Epidermal melanocyte (primary cell): Measurements from ENCODE around the gene BST2.

Experiments used
- DNase-seq: peaks from one replicate; pipeline ENCODE4 v3.0.0; 2011; ENCODE audit warnings: low spot score; ENCODE audit not compliant: insufficient read length

Gene BST2, protein sequence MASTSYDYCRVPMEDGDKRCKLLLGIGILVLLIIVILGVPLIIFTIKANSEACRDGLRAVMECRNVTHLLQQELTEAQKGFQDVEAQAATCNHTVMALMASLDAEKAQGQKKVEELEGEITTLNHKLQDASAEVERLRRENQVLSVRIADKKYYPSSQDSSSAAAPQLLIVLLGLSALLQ

DNA sequence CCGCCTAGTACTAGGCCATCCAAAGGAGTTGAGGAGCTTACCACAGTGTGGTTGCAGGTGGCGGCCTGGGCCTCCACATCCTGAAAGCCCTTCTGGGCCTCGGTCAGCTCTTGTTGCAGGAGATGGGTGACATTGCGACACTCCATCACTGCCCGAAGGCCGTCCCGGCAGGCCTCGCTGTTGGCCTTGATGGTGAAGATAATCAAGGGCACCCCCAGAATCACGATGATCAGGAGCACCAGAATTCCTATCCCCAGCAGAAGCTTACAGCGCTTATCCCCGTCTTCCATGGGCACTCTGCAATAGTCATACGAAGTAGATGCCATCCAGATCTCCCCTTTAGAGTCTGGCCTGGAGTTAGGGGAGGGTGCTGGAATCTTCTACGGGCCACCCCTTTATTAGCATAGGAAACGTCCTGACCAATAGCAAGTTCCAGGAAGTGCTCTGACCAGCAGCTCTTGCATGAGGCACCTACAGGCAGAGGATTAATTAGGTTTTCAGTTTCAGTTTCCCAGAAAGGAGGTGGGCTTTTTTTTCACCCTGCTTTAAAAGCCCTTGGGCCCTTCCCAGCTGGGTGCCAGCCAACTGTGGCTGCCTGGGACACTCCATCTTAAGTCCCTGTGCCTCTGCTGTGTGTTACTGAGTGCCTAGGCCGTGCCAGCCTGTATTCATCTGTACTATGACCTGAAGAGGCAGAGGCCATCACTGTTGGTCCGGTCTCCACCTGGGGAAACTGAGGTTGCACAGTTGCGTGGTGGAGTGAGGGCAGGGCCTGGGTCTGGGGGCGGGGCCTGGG, at the start of gene BST2:
Gene BST2, minus strand, starts transcription at position 381 of the 796 bp plus-strand sequence. Its CDS starts 55 bp downstream, at position 326.
- no peak for DNase-seq

DNA sequence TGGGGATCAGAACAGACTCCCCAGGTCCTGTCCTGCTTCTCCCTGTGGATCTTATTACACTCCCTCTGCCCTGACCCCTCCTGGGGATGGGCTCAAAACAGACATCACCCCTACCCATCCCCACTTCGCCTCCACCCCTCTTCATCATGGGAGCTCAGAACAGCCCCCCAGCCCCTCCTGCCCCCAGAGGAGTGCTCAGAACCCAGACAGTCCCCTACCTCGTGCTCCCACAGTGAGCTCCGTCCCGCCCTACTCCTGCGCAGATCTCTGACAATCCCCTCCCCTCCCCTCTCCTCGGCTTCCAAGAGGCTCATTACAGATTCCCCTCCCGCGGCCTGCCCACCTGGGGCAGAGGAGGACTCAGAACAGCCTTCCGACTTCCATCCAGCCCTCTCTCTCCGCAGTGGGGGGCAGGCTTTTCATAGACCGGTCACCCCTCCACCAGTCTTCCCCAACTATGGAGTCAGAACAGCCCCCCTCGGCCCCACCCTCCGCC, 49.2 kb upstream of the BST2 start:
- no peak for DNase-seq

DNA sequence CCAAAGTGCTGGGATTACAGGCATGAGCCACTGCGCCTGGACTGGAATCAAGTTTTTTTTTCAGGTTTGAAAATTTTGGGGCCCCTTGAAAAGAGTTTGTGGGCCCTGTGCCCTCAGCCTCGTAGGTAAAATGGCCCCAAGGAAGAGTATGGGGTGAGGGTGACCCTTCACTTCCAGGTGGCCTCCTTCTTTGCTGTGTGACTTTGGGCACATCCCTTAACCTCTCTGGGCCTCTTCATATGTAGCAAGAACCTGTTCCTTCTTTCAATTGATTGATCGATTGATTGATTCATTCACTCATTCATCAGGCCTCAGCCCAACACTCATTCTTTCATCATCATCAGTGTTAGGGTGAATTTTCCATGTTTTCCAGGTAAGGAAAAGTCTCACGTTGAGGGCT, 46.4 kb upstream of the BST2 start:
- DNase-seq, result no peak

DNA sequence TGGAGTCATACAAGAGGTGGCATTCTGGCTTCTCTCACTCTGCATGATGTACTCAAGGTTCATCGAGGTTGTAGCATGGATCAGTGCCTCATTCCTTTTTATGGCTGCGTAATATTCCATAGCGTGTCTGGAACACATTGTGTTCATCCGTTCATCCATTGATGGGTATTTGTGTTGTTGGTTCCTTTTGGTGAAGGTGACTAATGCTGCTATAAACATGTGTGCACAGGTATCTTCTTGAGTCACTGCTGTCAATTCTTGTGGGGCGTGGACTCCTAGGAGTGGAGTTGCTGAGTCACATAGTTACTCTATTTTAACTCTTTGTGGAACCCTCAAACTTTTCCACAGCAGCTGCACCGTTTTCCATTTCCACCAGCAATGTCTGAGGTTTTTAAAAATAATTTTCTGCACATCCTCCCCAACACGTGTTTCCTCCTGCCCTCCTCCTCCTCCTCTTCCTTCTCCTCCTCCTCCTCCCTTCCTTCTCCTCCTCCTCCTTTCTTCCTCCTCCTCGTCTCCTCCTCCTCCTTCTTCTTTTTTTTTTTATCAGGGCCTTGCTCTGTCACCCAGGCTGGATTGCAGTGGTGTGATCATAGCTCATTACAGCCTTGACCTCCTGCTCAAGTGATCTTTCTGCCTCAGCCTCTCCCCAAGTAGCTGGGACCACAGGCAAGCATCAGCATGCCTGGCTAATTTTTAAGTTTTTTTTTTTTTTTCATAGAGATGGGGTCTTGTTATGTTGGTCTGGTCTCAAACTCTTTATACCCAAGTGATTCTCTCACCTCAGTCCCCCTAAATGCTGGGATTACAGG, 45.0 kb upstream of the BST2 start:
- DNase-seq, result no peak

DNA sequence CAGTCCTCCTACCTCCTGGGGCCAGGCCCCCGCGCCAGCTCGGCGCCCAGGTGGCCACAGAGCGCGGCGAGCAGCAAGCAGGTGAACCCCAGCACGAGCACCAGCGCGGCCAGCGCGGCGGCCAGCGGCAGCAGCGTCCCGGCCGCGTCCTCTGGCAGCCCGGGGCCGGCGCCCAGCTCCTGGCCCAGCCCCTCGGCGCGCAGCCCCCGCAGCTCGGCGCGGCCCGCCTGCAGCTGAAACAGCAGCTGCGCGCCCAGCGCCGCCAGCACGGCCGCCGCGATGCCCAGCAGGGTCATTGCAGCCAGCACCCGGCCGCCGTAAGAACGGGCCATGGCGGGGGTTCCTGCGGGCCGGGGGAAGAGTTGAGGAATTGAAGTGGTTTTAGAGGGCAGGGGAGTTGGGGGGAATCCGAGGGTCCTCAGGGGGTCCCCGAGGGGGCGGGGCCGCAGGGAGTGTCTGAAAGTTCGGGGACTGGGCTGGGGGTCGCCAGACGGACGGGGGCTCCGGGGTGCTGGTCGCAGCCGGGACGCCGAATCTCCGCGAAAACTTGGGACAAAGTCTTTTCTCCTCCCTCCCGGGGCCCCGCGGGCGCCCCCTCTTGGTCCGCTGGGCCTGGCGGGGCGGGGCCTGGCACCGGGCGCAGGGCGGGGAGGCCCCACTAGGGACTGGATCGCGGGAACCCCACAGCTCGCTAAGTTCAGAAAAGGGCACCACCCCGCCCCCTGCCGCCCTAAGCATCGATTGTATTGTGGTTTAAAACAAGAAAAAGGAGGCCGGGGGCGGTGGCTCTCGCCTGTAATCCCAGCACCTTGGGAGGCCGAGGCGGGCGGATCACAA, 42.9 kb upstream of the BST2 start, which contains the start of gene TMEM221:
Gene TMEM221, minus strand, starts transcription at position 538 of the 837 bp plus-strand sequence. Its CDS starts 206 bp downstream, at position 332.
- DNase-seq, result no peak

DNA sequence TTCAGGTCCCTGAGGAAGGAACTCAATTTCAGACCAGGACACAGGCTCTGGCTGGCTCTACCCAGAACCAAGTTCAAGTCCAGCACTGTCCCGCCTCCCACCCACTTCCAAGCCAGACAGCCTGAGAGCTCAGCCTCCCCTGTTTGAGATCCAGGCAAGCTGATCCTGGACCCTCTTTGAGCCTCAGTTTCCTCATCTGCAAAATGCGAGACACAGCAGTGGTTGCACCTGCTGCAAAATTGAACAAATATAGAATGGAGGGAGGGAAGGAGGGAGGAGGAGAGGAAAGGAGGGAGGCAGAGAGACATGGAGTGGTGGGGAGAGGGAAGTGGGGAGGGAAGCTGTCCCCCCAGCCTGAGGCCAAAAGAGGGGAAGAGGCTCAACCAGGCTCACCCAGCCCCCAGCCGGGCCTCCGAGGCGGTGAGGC, 42.3 kb upstream of the BST2 start:
- no peak for DNase-seq

DNA sequence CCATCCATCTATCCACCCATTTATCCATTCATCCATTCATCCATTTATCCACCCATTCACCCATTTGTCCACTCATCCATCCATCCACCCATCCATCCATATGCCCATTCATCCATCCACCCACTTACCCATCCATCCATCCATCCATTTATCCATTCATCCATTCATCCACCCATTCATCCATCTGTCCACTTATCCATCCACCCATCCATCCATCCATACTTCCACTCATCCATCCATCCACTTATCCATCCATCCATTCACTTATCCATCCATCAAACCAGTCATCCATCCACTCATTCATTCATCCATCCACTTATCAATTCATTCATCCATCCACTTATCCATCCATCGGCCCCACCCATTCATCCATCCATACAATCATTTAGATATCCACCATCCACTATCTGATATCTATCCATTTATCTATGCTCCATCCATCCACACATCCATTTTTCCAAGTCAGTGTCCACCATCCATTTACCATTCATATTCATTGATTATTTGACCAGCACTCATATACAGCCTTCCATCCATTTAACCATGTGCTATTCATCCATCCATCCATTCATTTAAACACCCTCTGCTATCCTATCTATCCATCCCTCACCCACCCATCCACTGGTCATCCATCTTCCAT, 40.2 kb upstream of the BST2 start:
- no peak for DNase-seq

DNA sequence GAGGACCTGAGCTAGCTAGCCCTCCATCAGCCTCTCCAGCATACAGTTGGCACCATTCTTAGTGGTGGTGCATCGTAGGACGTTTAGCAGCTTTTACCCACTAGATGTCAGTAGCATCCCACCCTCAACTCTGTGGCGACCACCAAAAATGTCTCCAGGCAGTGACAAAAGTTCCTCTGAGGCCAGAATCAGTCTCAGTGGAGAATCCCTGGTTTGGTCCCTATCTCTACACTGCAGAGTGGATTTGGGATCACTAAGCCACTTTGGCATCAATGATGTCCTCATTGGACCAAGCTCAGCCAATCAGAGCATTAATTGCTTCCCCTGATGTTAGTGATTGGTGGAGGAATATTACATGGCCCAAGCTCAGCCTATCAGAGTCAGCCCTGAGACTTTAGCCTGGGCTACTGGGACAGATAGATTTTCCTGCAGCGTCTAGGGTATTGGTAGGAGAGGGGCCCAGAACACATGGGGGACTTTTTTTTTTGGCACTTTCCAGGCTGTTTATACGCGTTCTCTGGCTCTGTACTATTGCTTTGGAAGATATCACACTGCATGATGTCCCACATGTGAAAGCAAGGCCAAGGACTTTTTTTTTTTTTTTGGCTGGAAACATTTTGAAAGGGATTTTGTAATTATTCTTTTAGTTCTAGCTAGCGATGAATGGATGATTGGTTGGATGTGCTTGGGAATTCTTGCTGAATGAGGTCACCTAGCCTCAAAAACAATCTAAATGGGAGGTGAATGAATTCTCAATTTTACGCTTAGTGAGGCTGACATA, 36.0 kb upstream of the BST2 start:
- DNase-seq, result no peak

DNA sequence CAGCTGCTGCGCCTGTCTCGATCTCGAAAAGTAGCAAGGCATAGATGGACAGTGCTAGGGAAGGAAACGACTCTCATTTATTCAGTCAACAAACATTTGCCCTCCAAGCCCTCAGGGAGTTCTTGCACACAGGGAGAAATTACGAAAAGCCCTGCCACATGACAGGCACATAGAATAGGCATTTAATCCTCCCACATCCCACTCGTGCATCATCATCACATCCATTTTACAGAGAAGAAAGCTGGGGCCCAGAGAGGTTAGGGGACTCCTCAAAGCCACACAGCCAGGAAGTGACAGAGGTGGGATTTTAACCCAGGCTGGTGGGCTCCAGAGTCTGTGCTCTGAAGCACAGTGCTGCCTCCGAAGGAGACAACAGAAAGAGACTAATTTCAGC, 31.4 kb upstream of the BST2 start:
- DNase-seq, result no peak

DNA sequence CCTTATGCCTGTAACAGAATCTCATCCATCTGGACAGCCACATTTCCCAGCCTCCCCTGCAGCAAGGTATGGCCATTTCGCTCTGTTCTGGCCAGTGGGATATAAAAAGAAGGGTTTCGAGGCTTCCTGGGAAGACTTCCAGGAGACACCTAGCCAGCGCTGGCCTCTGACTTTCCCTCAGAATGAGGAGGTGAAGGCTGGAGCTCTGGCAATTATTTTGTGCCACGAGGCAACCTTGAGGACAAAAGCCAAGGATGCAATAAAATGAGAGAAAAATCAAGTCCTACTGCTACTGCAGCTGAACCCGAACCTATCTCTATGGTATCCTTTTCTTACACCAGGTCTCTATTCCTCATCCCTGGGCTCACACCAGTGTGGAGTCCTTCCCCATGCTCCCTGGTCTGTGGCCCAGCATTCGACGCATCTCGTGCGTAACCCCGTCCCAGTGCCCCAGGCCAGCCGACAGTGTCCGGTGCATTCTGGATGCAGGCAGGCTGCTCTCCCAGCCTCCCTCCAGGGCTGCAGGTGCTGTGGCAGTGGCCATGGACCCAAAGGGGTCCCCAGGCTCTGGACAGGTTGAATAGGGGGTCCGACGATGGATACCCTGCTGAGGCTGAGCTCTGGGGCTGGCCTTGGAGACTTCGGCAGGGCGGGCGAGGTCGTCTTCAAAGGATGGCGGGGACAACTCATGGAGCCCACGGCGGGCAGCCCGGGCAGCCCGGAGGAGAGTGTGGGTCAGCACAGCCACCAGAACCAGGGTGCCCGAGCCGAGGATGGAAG, 30.9 kb upstream of the BST2 start:
- DNase-seq, result no peak

DNA sequence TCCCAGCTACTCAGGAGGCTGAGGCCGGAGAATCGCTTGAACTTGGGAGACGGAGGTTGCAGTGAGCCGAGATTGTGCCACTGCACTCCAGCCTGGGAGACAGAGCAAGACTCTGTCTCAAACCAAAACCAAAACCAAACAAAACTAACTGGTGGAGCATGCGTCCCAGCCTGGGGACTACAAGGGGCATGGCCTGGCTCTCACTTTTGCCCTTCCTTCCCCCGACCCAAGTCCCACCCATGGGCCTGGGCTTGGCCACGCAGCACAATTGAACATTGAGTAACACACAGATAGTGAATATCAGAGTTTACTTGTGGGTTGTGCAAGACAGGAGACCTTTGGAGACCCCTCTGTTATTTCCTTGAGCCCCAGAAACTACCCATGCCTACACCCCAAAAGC, 29.8 kb upstream of the BST2 start:
- DNase-seq, result no peak

DNA sequence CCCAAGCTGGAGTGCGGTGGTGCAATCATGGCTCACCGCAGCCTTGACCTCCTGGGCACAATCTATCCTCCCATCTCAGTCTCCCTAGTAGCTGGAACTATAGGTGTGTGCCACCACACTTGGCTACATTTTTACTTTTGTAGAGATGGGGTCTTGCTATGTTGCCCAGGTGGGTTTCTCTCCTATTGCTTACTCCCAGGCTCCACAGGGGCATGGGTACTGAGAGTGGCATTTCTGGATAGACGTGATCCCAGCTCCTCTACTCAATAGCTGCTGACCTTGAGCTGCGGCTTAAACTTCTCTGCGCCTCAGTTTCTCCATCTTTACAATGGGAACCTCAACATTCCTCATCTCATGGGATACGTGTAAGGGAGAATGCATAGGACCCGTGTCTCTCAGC, 26.0 kb upstream of the BST2 start:
- DNase-seq, result no peak

DNA sequence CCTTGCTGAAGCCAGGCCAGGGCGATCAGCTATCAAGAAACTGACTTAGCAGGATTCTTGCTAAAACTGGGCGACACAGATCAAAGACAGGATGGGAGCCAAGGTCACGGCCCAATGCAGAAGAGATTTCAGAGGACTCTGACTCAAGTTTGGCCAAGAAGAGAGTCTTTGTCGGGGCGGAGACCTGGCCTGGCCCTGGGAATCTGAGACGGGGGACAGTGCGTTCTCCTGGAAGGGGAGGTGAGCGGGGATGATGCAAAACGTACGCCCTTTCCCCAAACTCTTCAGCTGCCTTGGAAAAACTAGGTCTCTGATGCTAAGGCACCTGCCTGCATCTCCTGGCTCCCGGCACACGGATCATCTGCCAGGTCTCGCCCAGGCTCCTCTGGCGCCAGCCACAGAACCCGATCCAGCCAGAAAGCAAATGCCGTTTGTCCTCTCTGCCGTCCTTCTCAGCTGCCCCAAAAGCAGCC, 24.2 kb upstream of the BST2 start:
- no peak for DNase-seq

DNA sequence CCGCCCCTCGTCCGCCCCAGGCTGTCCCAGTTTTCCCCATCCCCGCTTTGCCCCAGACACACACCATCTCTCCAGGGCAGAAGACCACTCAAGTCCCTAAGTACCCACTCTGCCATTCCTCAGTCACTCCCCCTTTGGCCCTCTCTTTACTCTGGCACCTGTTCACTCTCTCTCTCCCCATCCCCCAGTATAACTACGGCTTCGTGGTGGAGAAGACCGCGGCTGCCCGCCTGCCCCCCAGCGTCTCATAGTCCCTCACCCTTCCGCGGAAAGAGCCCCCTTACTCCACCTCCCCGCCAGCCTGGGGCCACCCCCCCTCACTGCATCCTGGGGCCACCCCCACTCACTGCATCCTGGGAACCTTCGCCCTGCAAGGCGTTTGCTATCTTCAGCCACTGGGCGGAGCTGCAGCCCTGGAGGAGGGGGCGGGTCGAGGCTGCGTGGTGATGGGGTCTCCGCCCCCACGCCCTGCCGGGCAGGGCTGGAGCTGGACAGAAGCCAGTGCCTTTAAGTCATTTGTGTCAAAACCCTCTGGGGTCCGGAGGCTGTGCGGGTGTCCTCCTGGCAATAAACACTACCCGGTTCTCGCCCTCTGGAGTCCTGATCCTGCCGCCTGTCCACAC, 19.4 kb upstream of the BST2 start:
- no peak for DNase-seq

DNA sequence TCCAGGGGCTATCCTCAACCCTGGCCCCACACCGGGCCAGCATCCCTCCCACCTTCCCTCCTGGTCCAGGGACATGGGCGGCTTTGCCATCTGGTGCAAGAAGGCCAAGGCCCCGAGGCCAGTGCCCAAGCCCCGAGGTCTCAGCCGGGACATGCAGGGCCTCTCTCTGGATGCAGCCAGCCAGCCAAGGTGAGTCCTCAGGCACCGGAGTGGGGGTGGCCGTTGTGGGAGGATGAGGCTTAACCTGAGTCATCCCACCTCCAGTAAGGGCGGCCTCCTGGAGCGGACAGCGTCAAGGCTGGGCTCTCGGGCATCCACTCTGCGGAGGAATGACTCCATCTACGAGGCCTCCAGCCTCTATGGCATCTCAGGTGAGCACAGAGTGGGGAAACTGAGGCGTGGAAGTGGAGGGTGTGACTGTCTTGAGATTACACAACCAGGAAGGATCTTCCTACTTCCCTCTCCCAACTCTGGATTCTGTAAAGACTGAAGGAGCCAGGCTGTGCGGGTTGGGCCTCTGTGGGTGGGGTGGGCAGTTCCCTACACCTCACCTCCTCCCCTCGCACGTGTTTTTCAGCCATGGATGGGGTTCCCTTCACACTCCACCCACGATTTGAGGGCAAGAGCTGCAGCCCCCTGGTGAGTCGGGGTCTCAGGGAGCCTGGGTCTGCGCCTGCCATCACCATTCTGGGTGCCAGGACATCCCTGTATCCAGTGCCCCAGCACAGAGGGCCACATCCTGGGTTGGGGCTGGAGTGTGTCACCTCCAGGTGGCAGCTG, 18.2 kb upstream of the BST2 start:
- DNase-seq, result no peak

DNA sequence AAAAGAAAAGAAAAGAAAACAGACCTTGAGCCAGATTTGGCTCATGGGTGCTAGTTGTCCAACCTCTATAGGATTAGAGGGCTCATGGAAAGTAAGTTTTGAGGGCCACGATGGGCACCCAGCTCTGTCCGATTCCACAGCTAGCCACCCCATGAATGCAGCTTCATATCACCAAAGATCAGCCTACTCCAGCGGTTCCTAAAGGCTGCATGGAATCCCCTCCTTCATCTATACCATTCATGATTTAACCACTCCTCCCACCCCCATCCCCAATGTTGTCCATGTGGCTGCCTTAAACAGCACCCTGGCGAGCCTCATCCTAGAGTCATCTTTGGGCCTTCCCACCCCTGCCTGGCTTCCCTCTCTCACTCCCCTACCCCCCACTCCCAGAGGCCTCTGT, 16.5 kb upstream of the BST2 start:
- no peak for DNase-seq

DNA sequence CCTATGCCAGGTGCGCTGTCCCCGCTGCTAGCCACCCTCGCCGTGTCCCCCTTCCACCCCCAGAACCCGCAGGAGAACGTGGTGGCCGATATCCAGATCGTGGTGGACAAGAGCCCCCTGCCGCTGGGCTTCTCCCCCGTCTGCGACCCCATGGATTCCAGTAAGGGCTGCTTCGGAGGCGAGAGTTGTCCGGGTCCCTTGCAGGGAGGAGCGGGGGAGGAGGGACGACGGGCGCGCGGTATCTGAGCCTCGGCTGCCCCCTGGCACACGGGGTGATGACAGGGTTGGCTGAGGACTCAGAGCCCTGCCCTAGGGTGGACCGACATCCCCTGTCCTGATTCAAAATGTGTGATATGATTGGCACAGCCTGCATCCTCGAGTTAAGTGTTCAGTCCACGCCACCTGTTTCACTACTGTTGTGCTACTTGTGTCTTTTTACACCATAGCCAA, 15.1 kb upstream of the BST2 start:
- no peak for DNase-seq
